HG02943 (cell line): ENCODE measurements around the gene OSBPL9.
"Not testable (repeated sequence)": the region's sequence is repeated elsewhere in the genome, so short reads cannot be mapped to it uniquely, and the experiment has no call there.

Experiments
- ATAC-seq: cut with Tn5 transposase; IDR thresholded peaks from one replicate; pipeline ENCODE4 v1.9.1; 2021; ENCODE audit warnings: mild to moderate bottlenecking, low read depth, moderate library complexity; ENCODE audit not compliant: unreplicated experiment

The OSBPL9 gene

DNA sequence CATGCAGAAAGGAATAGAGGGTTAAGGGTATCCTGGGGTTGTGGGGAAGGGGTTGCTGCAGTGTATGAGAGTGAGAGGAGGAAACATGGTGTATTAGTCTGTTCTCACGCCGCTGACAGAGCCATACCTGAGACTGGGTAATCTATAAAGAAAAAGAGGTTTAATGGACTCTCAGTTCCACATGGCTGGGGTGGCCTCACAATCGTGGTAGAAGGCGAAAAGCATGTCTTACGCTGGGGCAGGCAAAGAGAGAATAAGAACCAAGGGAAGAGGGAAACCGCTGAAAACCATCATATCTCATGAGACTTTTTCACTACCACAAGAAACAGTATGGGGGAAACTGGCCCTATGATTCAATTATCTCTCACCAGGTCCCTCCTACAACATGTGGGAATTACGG, 17.7 kb downstream of the OSBPL9 start:
- ATAC-seq, result no peak

DNA sequence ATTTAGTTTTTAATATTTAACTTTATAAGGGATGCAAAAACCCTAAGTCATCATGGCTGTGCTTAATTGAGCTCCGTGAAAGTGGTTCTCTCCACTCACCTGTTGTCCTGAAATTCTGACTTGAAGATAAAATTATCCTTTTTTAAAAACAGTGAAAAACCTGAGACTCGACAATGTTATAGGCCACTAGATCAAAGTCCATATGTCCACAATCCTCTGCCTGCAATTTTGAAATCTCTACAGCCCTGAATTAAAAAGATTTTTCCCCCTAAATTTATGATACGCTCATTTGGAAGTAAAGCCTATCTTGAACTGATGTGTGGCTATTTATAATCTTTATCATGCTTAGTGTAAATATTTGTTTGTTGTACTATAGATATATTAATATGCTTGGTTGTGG, 18.7 kb downstream of the OSBPL9 start:
- ATAC-seq, result no peak

GRCh38 chr1:51636191-51636590, 19.3 kb downstream of the OSBPL9 start:
- ATAC-seq, result no peak

GRCh38 chr1:51636764-51637522, 20.1 kb downstream of the OSBPL9 start:
- no peak for ATAC-seq

DNA sequence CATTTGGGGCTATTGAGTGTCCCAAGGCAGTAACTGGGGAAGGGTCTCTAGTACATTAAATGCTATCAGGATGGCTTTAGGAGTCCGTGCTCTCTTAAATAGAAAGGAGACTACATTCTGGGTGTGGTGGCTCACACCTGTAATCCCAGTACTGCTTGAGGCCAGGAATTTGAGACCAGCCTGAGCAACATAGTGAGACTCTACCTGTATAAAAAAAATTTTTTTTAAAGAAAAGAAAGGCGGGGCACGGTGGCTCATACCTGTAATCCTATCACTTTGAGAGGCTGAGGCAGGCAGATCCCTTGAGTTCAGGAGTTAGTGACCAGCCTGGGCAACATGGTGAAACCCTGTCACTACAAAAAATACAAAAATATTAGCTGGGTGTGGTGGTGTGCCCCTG, 21.5 kb downstream of the OSBPL9 start:
- ATAC-seq, result no peak

DNA sequence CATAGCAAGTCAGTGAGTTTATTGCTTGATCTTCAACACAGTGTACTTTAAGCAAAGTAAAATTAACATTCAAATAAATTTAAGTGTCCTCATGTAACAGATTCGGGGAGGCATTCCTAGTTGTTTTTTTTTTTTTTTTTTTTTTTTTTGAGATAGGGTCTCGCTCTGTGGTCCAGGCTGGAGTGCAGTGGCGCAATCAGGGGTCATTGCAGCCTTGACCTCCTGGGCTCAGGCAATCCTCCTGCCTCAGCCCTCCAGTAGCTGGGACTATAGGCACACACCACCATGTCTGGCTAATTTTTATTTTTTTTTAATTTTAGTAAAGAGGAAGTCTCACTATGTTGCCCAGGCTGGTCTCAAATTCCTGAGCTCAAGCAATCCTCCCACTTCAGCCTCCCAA, 22.8 kb downstream of the OSBPL9 start:
- no peak for ATAC-seq

- ATAC-seq, result no peak
Observed at GRCh38 chr1:51641096-51641495, 24.2 kb downstream of the OSBPL9 start.

DNA sequence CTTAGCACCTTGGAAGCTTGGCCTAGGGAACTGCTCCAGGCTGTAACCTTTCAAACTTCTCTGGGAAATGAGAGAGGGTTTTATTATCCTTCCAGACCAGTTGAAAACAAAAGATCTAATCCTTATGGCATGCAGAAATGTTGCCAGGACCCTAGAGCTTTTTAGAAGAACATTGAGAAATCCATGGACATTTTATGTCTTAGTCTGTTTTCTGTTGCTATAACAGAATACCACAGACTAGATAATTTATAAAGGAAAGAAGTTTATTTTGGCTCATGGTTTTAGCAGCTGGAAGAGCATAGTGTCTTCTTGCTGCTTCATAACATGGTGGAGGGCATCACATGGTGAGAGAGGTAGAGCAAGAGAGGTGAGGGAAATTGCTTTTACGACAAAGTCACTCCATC, 25.8 kb downstream of the OSBPL9 start:
- no peak for ATAC-seq

- ATAC-seq, result no peak
Observed at GRCh38 chr1:51643362-51643761, 26.5 kb downstream of the OSBPL9 start.

DNA sequence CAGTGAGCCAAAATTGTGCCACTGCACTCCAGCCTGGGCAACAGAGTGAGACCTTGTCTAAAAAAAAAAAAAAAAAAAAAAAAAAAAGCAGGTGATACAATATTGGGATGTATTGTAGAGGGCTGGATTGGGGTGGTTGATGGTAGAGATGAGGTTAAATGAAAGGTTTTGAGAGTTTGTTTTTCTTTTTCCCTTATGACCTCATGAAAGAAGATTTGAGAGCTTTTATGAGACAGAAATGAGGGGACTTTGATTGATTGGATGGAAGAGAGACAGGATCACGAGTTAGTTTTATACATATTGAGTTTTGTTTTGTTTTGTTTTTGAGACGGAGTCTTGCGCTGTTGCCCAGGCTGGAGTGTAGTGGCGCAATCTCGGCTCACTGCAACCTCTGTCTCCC, 27.1 kb downstream of the OSBPL9 start:
- no peak for ATAC-seq

GRCh38 chr1:51644533-51645197, 27.8 kb downstream of the OSBPL9 start:
- no peak for ATAC-seq

- not testable (repeated sequence) for ATAC-seq
Observed at GRCh38 chr1:51646592-51646991, 29.7 kb downstream of the OSBPL9 start.

DNA sequence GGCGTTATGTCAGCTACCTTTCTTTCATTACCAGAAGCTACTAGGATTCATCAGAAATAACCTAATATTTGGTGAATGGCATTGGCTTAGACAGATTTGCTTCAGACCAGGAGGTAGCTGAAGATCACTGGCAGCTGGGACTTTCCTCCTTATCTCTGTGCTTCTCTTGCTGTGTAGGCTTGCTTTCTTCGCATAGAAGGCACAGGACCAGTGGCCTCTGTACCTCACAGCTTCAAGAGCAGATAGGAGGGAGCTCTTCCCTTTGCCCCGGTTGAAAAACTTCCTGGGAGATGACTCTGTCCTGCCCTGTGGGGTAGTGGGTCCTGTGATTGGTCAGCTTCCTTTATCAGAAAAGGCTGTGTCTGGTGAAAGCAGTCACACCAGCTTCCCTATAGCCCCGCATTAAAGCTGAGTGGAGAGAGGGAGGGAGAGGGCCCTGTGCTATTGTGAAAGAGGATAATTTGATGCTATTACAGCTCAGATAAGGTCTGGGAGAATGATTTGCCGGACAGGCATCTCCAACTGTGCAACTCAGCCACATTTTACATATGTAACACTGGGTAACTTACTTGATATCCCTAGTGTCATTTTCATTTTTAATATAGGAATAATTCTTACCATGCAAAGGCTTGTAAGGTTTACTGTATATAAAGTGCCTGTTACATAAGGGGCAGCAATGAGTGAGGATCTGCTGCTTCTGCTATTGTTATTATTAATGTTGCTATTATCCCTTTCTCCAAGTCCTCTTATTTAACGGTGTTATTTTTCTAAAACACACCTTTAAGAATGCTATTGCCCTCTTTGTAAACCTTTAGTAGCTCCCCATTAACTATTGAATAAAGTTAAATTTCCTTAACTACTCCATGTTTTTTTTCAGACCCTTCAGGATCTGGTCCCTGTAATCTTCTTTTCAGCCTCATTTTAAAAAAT, 31.6 kb downstream of the OSBPL9 start:
- no peak for ATAC-seq

DNA sequence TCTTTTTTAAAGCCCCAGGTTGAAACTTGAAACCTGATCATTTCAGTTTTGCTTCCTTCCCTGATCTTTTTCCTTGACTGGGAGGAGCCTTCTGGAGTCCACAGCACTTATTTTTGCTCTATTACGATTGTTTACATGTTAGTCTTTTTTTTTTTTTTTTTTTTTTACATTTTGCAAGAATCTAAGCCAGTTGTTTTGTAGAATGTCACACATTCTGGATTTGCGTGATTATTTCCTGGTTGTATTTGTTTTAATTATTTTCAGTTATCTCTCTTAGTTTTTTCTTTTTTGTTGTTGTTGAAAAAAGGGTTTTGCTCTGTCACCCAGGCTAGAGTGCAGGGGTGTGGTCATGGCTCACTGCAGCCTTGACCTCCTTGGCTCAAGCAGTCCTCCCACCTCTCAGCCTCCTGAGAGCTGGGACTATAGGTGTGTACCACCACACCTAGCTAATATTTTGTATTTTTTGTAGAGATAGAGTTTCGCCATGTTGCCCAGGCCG, 32.8 kb downstream of the OSBPL9 start:
- no peak for ATAC-seq

DNA sequence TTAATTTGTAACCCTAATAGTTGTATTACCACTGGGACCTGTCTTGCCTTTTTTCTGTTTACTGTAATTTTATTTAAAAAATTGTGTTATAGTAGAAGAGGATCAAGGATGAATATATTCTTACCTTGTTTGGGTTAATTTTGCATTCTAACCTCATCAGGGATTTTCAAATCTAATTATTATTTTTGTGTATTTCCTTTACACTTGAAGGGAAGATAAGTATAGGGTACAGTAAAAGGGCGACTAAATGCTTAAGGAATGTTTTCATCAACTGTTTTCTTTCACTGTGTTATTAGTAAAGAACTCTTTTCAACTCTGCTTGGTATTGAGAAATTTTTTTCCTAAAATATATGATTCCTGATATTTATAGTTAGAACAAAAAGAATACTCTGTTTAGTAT, 33.3 kb downstream of the OSBPL9 start:
- ATAC-seq, result no peak

DNA sequence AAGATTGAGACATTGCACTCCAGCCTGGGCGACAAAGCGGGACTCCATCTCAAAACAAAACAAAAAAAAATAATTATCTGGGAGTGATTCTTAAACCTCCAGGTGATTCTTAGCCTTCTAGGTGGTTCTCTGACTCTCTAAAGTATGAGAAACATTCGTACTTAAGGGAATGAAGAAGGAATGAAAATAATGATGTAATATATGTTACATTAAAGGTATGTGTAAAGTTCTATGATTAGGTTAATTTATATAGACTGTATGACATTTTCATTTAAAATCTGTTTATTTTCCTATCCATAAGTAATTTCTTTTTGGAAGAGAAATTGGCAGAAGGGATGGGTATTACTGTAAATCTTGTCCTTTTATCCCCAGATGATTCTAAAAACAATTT, 34.7 kb downstream of the OSBPL9 start:
- ATAC-seq, result no peak

GRCh38 chr1:51652599-51652998, 35.7 kb downstream of the OSBPL9 start:
- ATAC-seq, result no peak

- no peak for ATAC-seq
Observed at GRCh38 chr1:51653127-51653526, 36.2 kb downstream of the OSBPL9 start.

DNA sequence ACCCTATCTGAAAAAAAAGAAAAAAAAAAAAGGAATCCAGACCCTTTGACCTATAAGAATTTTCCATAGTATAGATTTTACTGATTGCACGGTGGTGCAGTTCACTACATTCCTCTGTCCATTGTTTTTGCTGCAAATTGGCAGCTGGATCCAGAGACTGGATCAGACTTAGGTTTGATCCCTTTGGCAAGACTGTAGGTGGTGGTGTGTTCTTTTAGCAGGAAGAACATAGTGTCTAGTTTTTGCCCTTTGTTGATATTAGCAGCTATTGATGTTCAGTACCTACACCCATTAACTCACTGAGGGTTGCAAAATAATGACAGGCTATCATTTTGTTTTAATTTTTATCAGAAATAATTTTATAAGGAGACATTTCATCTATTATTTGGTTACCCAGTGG, 37.1 kb downstream of the OSBPL9 start:
- ATAC-seq, result no peak

DNA sequence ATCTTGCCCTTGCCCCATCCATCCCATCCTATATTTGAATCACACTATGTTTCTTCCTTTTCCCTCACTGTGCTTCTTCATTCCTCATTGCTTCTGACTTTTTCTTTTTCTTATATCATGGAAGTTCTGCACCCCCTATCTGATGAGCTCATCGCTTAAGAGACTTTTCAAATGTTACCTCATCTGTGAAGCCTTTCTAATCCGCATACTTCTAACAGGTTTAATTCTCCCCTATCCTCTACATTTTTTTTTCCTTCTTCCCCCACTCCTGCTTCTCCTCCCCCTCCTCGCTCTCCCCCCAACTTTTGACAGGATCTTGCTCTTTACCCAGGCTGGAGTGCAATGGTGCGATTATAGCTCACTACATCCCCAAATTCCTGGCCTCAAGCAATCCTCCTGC, 39.5 kb downstream of the OSBPL9 start:
- no peak for ATAC-seq

DNA sequence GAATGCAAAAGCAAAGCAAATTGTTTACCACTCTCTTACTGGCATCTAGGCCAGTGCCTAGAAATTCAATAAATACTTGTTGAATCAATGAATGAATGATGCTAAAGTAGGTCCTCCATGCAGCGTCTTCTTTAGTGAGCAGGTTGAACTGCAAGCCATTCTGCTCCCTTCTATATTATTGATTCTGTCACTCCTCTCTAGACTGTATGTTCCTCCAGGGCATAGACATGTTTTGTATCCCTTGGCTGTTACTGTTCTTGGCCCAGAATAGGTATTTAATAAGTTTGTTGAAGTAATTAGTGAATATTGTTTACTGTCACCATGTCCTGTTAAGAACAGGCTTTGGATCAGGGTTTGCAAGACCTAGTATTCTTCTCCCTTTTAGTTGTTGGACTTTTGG, 43.7 kb downstream of the OSBPL9 start:
- no peak for ATAC-seq
